HCT116 (cell line): ENCODE data around the gene ZNF784. TPM values are rescaled to one million over a fixed set of nuclear protein-coding genes. Genes with fewer than 3 reads are reported as not detected.

ENCODE experiments used
- ATAC-seq: fragments of 200-7000 bp; cut with Tn5 transposase; 2 replicates; pipeline ENCODE4 v1.9.1; 2020; ENCODE audit warnings: mild to moderate bottlenecking, moderate library complexity
- BruUV-seq: library from RNA; stranded (reverse); fragments of 400-500 nt; replicated peaks from 2 replicates; lab custom pipeline; 2021; lab: Mats Ljungman, UMichigan
- CTCF ChIA-PET: fragments of 300-600 bp; sonication (Branson Sonifier 250); formaldehyde crosslinking; loops from one replicate; lab custom pipeline; 2021; ENCODE audit warnings: antibody characterized with exemption; lab: Charles Lee
- POLR2A ChIA-PET: fragments of 300-600, 350-600 bp; sonication (Branson Sonifier 250); formaldehyde crosslinking; loops from one replicate; lab custom pipeline; 2021; ENCODE audit warnings: antibody characterized with exemption; lab: Charles Lee
- RAD21 ChIA-PET, 2 experiments: fragments of 300-600 bp; sonication (Branson Sonifier 250); formaldehyde crosslinking; loops; one replicate each; lab custom pipeline; 2023; ENCODE audit warnings: low total read pairs in 2 of 2; ENCODE audit not compliant: uncharacterized antibody in 2 of 2, unreplicated experiment in 2 of 2, low non-redundant PET in 1 of 2; lab: Charles Lee
- DNase-seq: peaks from one replicate; pipeline ENCODE4 v3.0.0-alpha.2; 2010; ENCODE audit warnings: low read depth, low spot score
- H2AFZ ChIP-seq: fragments of 200-600 bp; shearing (Covaris generic), sonication (generic); 2 replicates; pipeline ENCODE4 v1.6.1; 2017; ENCODE audit warnings: low read depth, mixed run types, mixed read lengths, antibody characterized with exemption, low read length; ENCODE audit not compliant: poor library complexity, severe bottlenecking
- H3K27ac ChIP-seq: 2 replicates; pipeline ENCODE4 v1.5.1; 2012; ENCODE audit warnings: low read depth, low read length
- H3K27me3 ChIP-seq: fragments of 200-600 bp; sonication (generic); 2 replicates; pipeline ENCODE4 v1.6.1; 2016; ENCODE audit warnings: mixed run types, low read length, mixed read lengths; ENCODE audit not compliant: insufficient read depth
- H3K36me3 ChIP-seq, 2 experiments: fragments of 200-500 bp in 1 of 2; fragments of 200-600 bp in 1 of 2; sonication (Bioruptor generic) in 1 of 2; sonication (generic) in 1 of 2; 2 replicates each; pipeline versions ENCODE4 v1.5.1 to v1.6.1; 2014 to 2016; ENCODE audit warnings: low read length in 2 of 2, inconsistent platforms in 1 of 2, mixed read lengths in 1 of 2, mixed run types in 1 of 2; ENCODE audit not compliant: insufficient read depth in 2 of 2, control insufficient read depth in 1 of 2
- H3K4me1 ChIP-seq, 2 experiments: fragments of 200-600 bp in 1 of 2; sonication (generic) in 1 of 2; 2 replicates each; pipeline versions ENCODE4 v1.5.1 to v1.6.1; 2012 to 2017; ENCODE audit warnings: low read length in 2 of 2, inconsistent platforms in 1 of 2, mild to moderate bottlenecking in 1 of 2, mixed read lengths in 1 of 2, mixed run types in 1 of 2, moderate library complexity in 1 of 2; ENCODE audit not compliant: insufficient read depth in 2 of 2, control insufficient read depth in 1 of 2
- H3K4me2 ChIP-seq: fragments of 200-600 bp; sonication (generic); 2 replicates; pipeline ENCODE4 v1.6.1; 2017; ENCODE audit warnings: mixed run types, low read length, mixed read lengths
- H3K4me3 ChIP-seq, 2 experiments: fragments of 200-600 bp in 1 of 2; sonication (generic) in 1 of 2; replicated peaks in 1 of 2; 2 replicates each; pipeline ENCODE4 v1.5.1; 2011 to 2016; ENCODE audit warnings: low read length in 2 of 2, control low read depth in 1 of 2, low read depth in 1 of 2, mild to moderate bottlenecking in 1 of 2, mixed read lengths in 1 of 2, mixed run types in 1 of 2
- H3K79me2 ChIP-seq: fragments of 200-600 bp; sonication (generic); 2 replicates; pipeline ENCODE4 v1.6.1; 2017; ENCODE audit warnings: mild to moderate bottlenecking, mixed run types, low read length, moderate library complexity, mixed read lengths; ENCODE audit not compliant: insufficient read depth
- H3K9ac ChIP-seq: fragments of 200-600 bp; sonication (generic); 2 replicates; pipeline ENCODE4 v1.6.1; 2016; ENCODE audit warnings: low read length, mixed read lengths
- H3K9me2 ChIP-seq: fragments of 200-600 bp; sonication (generic), shearing (Covaris generic); 2 replicates; pipeline ENCODE4 v1.6.1; 2017; ENCODE audit warnings: mixed run types, mild to moderate bottlenecking, moderate library complexity; ENCODE audit not compliant: insufficient read depth
- H3K9me3 ChIP-seq, 2 experiments: fragments of 200-500 bp in 1 of 2; fragments of 200-600 bp in 1 of 2; sonication (Bioruptor generic) in 1 of 2; sonication (generic) in 1 of 2; 2 replicates each; pipeline ENCODE4 v1.6.1; 2014 to 2017; ENCODE audit warnings: low read length in 2 of 2, mixed read lengths in 2 of 2, inconsistent platforms in 1 of 2, low read depth in 1 of 2, mild to moderate bottlenecking in 1 of 2, mixed run types in 1 of 2, moderate library complexity in 1 of 2; ENCODE audit not compliant: control insufficient read depth in 1 of 2, insufficient read depth in 1 of 2
- H4K20me1 ChIP-seq: fragments of 200-600 bp; sonication (generic), shearing (Covaris generic); 2 replicates; pipeline ENCODE4 v1.6.1; 2017; ENCODE audit warnings: mixed run types, mild to moderate bottlenecking, moderate library complexity; ENCODE audit not compliant: insufficient read depth
- ATF3 ChIP-seq: IDR thresholded peaks from 2 replicates; pipeline ENCODE4 v1.6.1; 2012
- CBX3 ChIP-seq: IDR thresholded peaks from 2 replicates; pipeline ENCODE4 v1.6.1; 2012; ENCODE audit warnings: low read depth
- EGR1 ChIP-seq: IDR thresholded peaks from 2 replicates; pipeline ENCODE4 v1.6.1; 2012; ENCODE audit warnings: low read depth
- EZH2phosphoT487 ChIP-seq: fragments of 200-600 bp; IDR thresholded peaks from 2 replicates; pipeline ENCODE4 v1.6.1; 2018; ENCODE audit warnings: antibody characterized with exemption, borderline replicate concordance
- FOSL1 ChIP-seq: IDR thresholded peaks from 2 replicates; pipeline ENCODE4 v1.6.1; 2012; ENCODE audit warnings: low read depth
- MAX ChIP-seq: IDR thresholded peaks from 2 replicates; pipeline ENCODE4 v1.6.1; 2012
- POLR2A ChIP-seq: IDR thresholded peaks from 2 replicates; pipeline ENCODE4 v1.7.0; 2011; ENCODE audit warnings: borderline replicate concordance; ENCODE audit not compliant: insufficient read depth, insufficient read length; ENCODE audit errors: extremely low read depth
- RAD21 ChIP-seq: IDR thresholded peaks from 2 replicates; pipeline ENCODE4 v1.6.1; 2012; ENCODE audit warnings: low read depth, mild to moderate bottlenecking
- SIN3A ChIP-seq: IDR thresholded peaks from 2 replicates; pipeline ENCODE4 v1.6.1; 2012; ENCODE audit warnings: low read depth
- SRF ChIP-seq: IDR thresholded peaks from 2 replicates; pipeline ENCODE4 v1.6.1; 2012; ENCODE audit warnings: low read depth
- TCF7L2 ChIP-seq: IDR thresholded peaks from 2 replicates; pipeline ENCODE4 v1.7.0; 2011; ENCODE audit warnings: borderline replicate concordance, inconsistent platforms; ENCODE audit not compliant: insufficient read depth, insufficient read length; ENCODE audit errors: extremely low read depth
- ZBTB33 ChIP-seq: IDR thresholded peaks from 2 replicates; pipeline ENCODE4 v1.6.1; 2011; ENCODE audit warnings: mild to moderate bottlenecking, low read length, moderate library complexity; ENCODE audit not compliant: insufficient replicate concordance; ENCODE audit errors: extremely low read depth
- ZFX ChIP-seq: fragments of 450-650 bp; IDR thresholded peaks from 2 replicates; pipeline ENCODE4 v1.6.1; 2017
- ZNF274 ChIP-seq: fragments of 200-500 bp; sonication (Bioruptor generic); IDR thresholded peaks from 2 replicates; pipeline ENCODE4 v1.6.1; 2014; ENCODE audit warnings: mild to moderate bottlenecking, low read depth, low read length, inconsistent platforms
- intact Hi-C: fragments of 100-400 bp; cut with micrococcal nuclease; formaldehyde crosslinking; loops from 2 replicates; pipeline ENCODE4 v1.10.0; 2022
- total RNA-seq: library from RNA; stranded (reverse); gene quantifications from one replicate; pipeline ENCODE4 v1.2.1, GENCODE V29; 2021; ENCODE audit not compliant: unreplicated experiment

The ZNF784 gene
- total RNA-seq, 1 experiment from 2014 or later: 5.3 TPM

GRCh38 chr19:55588738-55589137 is 35.6 kb downstream of the ZNF784 start:
- no peak for TF ChIP-seq POLR2A
- TF ChIP-seq SIN3A: no peak
- no peak for TF ChIP-seq FOSL1
- TF ChIP-seq RAD21: no peak
- TF ChIP-seq EZH2phosphoT487: no peak
- TF ChIP-seq ZFX: no peak
- no peak for TF ChIP-seq TCF7L2
- no peak for TF ChIP-seq EGR1
- TF ChIP-seq SRF: no peak
- TF ChIP-seq CBX3: no peak
- TF ChIP-seq ATF3: no peak
- TF ChIP-seq ZNF274: no peak
- TF ChIP-seq MAX: no peak
- no peak for TF ChIP-seq ZBTB33
- Histone ChIP-seq H3K79me2 (no peaks in the 10 kb centered on the region), H3K36me3 (no peaks in the 10 kb centered on the region), H3K27ac (no peak overlapping the region), H3K9me3 (no peaks in the 10 kb centered on the region), H2AFZ (no peak overlapping the region), H3K4me1 (peaks cover 11 to 22% of the 10 kb centered on the region in 2 experiments), H3K4me3 (no peak overlapping the region), H4K20me1 (no peaks in the 10 kb centered on the region), H3K9ac (no peak overlapping the region), H3K4me2 (no peak overlapping the region), H3K9me2 (no peaks in the 10 kb centered on the region), H3K27me3 (no peaks in the 10 kb centered on the region)
- BruUV-seq: no TSS peak
- POLR2A ChIA-PET: interaction anchor here (1.1 kb wide), 1 partner anchor 16 kb away, joined by 3 read pairs; no protein-coding TSS in a partner anchor
- CTCF ChIA-PET: no interaction called here
- DNase-seq (no peak), ATAC-seq (no peak)
- intact Hi-C loops: loop anchor here (5.0 kb wide), 1 partner anchor 41 kb away; the partner anchor contains the start of gene SBK3
- RAD21 ChIA-PET: no interaction called here
